Measurements from ENCODE around the gene CDH24. TPM values are rescaled to one million over a fixed set of nuclear protein-coding genes. Genes with fewer than 3 reads are reported as not detected.

CDH24 gene
- polyA plus RNA-seq, 1 experiment = 14.8 TPM

GRCh38 chr14:23063601-23064000, 6.3 kb upstream of the CDH24 start:
- Histone ChIP-seq H3K4me3 (ENCODE audit: low read depth, low read length) (no peak overlapping the region), H3K27me3 (ENCODE audit: control insufficient read depth, insufficient read depth, low read length) (no peaks in the 10 kb centered on the region), H3K36me3 (ENCODE audit: control insufficient read depth, insufficient read depth, low read length) (peaks cover 49% of the 10 kb centered on the region)
- POLR2A ChIA-PET = no interaction called here
- CTCF ChIA-PET = interaction anchor here (1.8 to 19.2 kb wide), 4 partner anchors 13 to 74 kb away, joined by 5 to 539 read pairs (median 30); partner anchors contain the start of gene AJUBA
- no peak for DNase-seq (ENCODE audit: low read depth)
- no peak for TF ChIP-seq CTCF (IDR thresholded peaks at IDR 0.05; ENCODE audit: insufficient read depth, low read depth, low read length)

GRCh38 chr14:23062002-23062401, 4.7 kb upstream of the CDH24 start:
- ChIA-PET CTCF (interaction anchor here (0.6 to 19.2 kb wide), 8 partner anchors 9 to 125 kb away, joined by 3 to 539 read pairs (median 8); partner anchors contain the start of genes ACIN1, AJUBA and C14orf119), POLR2A (interaction anchor here (0.6 to 1.2 kb wide), 3 partner anchors 18 to 145 kb away, joined by 3 to 14 read pairs (median 4); no protein-coding TSS in a partner anchor)
- TF ChIP-seq CTCF (IDR thresholded peaks at IDR 0.05; ENCODE audit: insufficient read depth, low read depth, low read length) = no peak

GRCh38 chr14:23060536-23061260, 3.4 kb upstream of the CDH24 start:
- Histone ChIP-seq H3K4me3 (ENCODE audit: low read depth, low read length) (no peak overlapping the region), H3K36me3 (ENCODE audit: control insufficient read depth, insufficient read depth, low read length) (peaks cover 35% of the 10 kb centered on the region), H3K27me3 (ENCODE audit: control insufficient read depth, insufficient read depth, low read length) (no peaks in the 10 kb centered on the region)
- no peak for DNase-seq (ENCODE audit: low read depth)
- no peak for TF ChIP-seq CTCF (IDR thresholded peaks at IDR 0.05; ENCODE audit: insufficient read depth, low read depth, low read length)
- ChIA-PET CTCF (interaction anchor here (0.6 to 19.2 kb wide), 7 partner anchors 6 to 130 kb away, joined by 3 to 539 read pairs (median 30); partner anchors contain the start of gene AJUBA), POLR2A (no interaction called here)

More at GRCh38 chr14:23062002-23062401, 4.7 kb upstream of the CDH24 start:
- H3K27me3 ChIP-seq (ENCODE audit: control insufficient read depth, insufficient read depth, low read length) = no peaks in the 10 kb centered on the region
- no peak overlapping the region for H3K4me3 ChIP-seq (ENCODE audit: low read depth, low read length)
- DNase-seq (ENCODE audit: low read depth) = peak; percentile 83
- H3K36me3 ChIP-seq (ENCODE audit: control insufficient read depth, insufficient read depth, low read length) = peaks cover 39% of the 10 kb centered on the region

- CTCF ChIA-PET = interaction anchor here (0.8 to 19.2 kb wide), 35 partner anchors 8 to 180 kb away, joined by 3 to 539 read pairs (median 6); partner anchors contain the start of genes AJUBA, PRMT5, PSMB11 and RBM23
- peaks cover 30% of the 10 kb centered on the region for H3K36me3 ChIP-seq (ENCODE audit: control insufficient read depth, insufficient read depth, low read length)
- POLR2A ChIA-PET = interaction anchor here (0.5 kb wide), 1 partner anchor 76 kb away, joined by 3 read pairs; the partner anchor contains the start of gene AJUBA
- no peak overlapping the region for H3K4me3 ChIP-seq (ENCODE audit: low read depth, low read length)
- H3K27me3 ChIP-seq (ENCODE audit: control insufficient read depth, insufficient read depth, low read length) = no peaks in the 10 kb centered on the region
- no peak for TF ChIP-seq CTCF (IDR thresholded peaks at IDR 0.05; ENCODE audit: insufficient read depth, low read depth, low read length)
- no peak for DNase-seq (ENCODE audit: low read depth)
These were observed 1.6 kb upstream of the CDH24 start for GRCh38 chr14:23058654-23059504.

Data from BJ (cell line).